Measurements from ENCODE around the gene UBE2L6.

DNA sequence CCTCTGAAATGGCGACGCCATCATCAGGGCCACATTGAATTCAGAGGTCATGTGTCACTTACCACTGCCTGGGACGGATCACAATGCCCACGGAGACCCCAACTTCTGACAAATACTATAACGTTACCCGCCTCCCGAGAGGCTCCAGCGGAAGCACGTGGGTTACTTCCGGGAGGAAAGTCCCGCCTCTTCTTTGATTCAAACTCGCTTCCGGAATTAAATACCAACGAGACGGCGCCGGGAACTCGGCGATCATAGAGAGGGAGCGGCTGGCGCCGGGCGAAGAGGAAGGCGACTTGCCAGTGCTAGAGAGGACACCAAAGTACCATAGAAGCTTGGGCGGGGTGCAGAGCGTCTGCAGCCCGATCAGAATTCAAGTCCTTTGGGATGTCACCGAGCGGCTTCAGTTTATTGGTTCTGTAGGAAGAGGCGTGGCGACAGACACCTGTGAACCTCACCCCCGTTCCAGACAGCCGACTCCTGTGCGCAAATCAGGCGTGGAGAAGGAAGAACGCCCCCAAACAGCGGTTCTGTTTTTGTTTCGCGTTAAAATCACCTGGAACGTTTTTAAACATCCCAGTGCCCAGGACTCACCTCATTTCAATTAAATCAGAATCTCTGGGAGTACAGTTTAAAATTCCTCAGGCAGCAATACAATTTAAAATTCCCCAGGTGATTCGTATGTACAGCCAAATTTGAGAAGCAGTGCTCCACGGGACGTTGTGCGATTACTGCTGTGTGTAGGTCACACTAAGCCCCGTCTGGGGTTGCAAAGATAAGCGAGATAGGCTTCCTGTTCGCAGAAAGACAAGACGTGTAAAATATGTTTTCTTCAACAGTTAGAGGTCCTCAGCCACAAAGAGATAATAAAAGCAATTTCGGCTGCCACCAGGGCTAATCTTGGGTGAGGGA lies 36.6 kb downstream of the UBE2L6 start, which contains the start of gene TIMM10:
- TF ChIP-seq, protein P1, sequence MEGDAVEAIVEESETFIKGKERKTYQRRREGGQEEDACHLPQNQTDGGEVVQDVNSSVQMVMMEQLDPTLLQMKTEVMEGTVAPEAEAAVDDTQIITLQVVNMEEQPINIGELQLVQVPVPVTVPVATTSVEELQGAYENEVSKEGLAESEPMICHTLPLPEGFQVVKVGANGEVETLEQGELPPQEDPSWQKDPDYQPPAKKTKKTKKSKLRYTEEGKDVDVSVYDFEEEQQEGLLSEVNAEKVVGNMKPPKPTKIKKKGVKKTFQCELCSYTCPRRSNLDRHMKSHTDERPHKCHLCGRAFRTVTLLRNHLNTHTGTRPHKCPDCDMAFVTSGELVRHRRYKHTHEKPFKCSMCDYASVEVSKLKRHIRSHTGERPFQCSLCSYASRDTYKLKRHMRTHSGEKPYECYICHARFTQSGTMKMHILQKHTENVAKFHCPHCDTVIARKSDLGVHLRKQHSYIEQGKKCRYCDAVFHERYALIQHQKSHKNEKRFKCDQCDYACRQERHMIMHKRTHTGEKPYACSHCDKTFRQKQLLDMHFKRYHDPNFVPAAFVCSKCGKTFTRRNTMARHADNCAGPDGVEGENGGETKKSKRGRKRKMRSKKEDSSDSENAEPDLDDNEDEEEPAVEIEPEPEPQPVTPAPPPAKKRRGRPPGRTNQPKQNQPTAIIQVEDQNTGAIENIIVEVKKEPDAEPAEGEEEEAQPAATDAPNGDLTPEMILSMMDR (IDR thresholded peaks at IDR 0.05; ENCODE audit: low read depth, low read length), result no peak
- TF ChIP-seq, protein P2, sequence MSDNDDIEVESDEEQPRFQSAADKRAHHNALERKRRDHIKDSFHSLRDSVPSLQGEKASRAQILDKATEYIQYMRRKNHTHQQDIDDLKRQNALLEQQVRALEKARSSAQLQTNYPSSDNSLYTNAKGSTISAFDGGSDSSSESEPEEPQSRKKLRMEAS (IDR thresholded peaks at IDR 0.05; ENCODE audit: low read depth, low read length), result peak; percentile 100
